HepG2 (cell line): Measurements from ENCODE around the gene OR4B1. TPM values are rescaled to one million over a fixed set of nuclear protein-coding genes. Genes with fewer than 3 reads are reported as not detected.

Source experiments
- ATAC-seq: fragments of 200-7000 bp; cut with Tn5 transposase; 3 replicates; pipeline ENCODE4 v1.9.1; 2020; ENCODE audit warnings: mild to moderate bottlenecking, moderate library complexity
- BruUV-seq: library from RNA; stranded (reverse); fragments of 400-500 nt; replicated peaks from 2 replicates; lab custom pipeline; 2021; lab: Mats Ljungman, UMichigan
- CTCF ChIA-PET: fragments of 300-600 bp; formaldehyde crosslinking; extraction: SDS; loops from one replicate; lab custom pipeline; 2021; ENCODE audit warnings: low total read pairs, inconsistent platforms, low intra/inter-chr PET ratio; lab: Yijun Ruan, JAX
- POLR2A ChIA-PET: fragments of 350-600 bp; sonication (Branson Sonifier 250); formaldehyde crosslinking; loops from one replicate; lab custom pipeline; 2020; ENCODE audit warnings: antibody characterized with exemption, inconsistent platforms; lab: Yijun Ruan, JAX
- DNase-seq: peaks from one replicate; pipeline ENCODE4 v3.0.0-alpha.2; 2015; ENCODE audit warnings: low spot score
- FAIRE-seq: peaks from 3 replicates; lab custom pipeline; 2011; peaks lifted over from hg19 to GRCh38; lab: Jason Lieb, UNC
- H2AFZ ChIP-seq: one replicate; pipeline ENCODE4 v1.6.1; 2011; ENCODE audit warnings: low read length, inconsistent platforms
- H3K27ac ChIP-seq: fragments of 300-600 bp; 3 replicates; pipeline ENCODE4 v1.8.0; 2011; ENCODE audit warnings: mixed run types, mild to moderate bottlenecking, mixed read lengths, low read length, inconsistent platforms; ENCODE audit not compliant: insufficient read depth; ENCODE audit errors: extremely low read length
- H3K27me3 ChIP-seq, 2 experiments: fragments of 200-600 bp in 1 of 2; 2 replicates in 1 of 2; 3 replicates in 1 of 2; pipeline versions ENCODE4 v1.6.0 to v1.8.0; 2011; ENCODE audit warnings: low read length in 2 of 2, mild to moderate bottlenecking in 2 of 2, moderate library complexity in 2 of 2, inconsistent platforms in 1 of 2; ENCODE audit not compliant: insufficient read depth in 2 of 2, control insufficient read depth in 1 of 2
- H3K36me3 ChIP-seq, 2 experiments: fragments of 200-600 bp in 1 of 2; replicated peaks in 1 of 2; 2 replicates in 1 of 2; 3 replicates in 1 of 2; pipeline versions ENCODE4 v1.5.1 to v1.8.0; 2011; ENCODE audit warnings: low read length in 2 of 2, inconsistent platforms in 1 of 2; ENCODE audit not compliant: insufficient read depth in 2 of 2, control insufficient read depth in 1 of 2
- H3K4me1 ChIP-seq: 2 replicates; pipeline ENCODE4 v1.5.1; 2012; ENCODE audit warnings: low read length, inconsistent platforms; ENCODE audit not compliant: insufficient read depth
- H3K4me2 ChIP-seq: 2 replicates; pipeline ENCODE4 v1.6.0; 2011; ENCODE audit warnings: low read depth, low read length, inconsistent platforms
- H3K4me3 ChIP-seq, 3 experiments: fragments of 200-600 bp in 1 of 3; sonication (generic), shearing (Covaris generic) in 1 of 3; replicated peaks in 1 of 3; 2 replicates each; pipeline ENCODE4 v1.5.1; 2011 to 2016; ENCODE audit warnings: low read length in 3 of 3, inconsistent platforms in 2 of 3, low read depth in 2 of 3, mild to moderate bottlenecking in 2 of 3, control low read depth in 1 of 3, mixed read lengths in 1 of 3; ENCODE audit not compliant: insufficient read depth in 1 of 3
- H3K79me2 ChIP-seq: one replicate; pipeline ENCODE4 v1.6.1; 2011; ENCODE audit warnings: low read length, inconsistent platforms; ENCODE audit not compliant: insufficient read depth
- H3K9ac ChIP-seq: 2 replicates; pipeline ENCODE4 v1.6.0; 2011; ENCODE audit warnings: mild to moderate bottlenecking, low read depth, low read length, inconsistent platforms; ENCODE audit not compliant: insufficient read depth
- H3K9me3 ChIP-seq: 2 replicates; pipeline ENCODE4 v1.5.1; 2012; ENCODE audit warnings: mild to moderate bottlenecking, low read length
- H4K20me1 ChIP-seq: 2 replicates; pipeline ENCODE4 v1.6.0; 2011; ENCODE audit warnings: inconsistent platforms, mild to moderate bottlenecking, low read length, moderate library complexity; ENCODE audit not compliant: insufficient read depth
- HOXD1 ChIP-seq: sonication (generic); formaldehyde crosslinking; IDR thresholded peaks from 2 replicates; pipeline ENCODE4 v1.5.0; 2020; ENCODE audit warnings: missing genetic modification reagents
- MAFG ChIP-seq: sonication (generic); formaldehyde crosslinking; IDR thresholded peaks from 2 replicates; pipeline ENCODE4 v1.5.1; 2020; ENCODE audit warnings: mild to moderate bottlenecking, missing genetic modification reagents
- MEIS1 ChIP-seq: sonication (generic); formaldehyde crosslinking; IDR thresholded peaks from 2 replicates; pipeline ENCODE4 v1.9.0; 2021; ENCODE audit warnings: mild to moderate bottlenecking, missing genetic modification reagents, moderate library complexity, borderline replicate concordance
- PRPF4 ChIP-seq: fragments of 200-400 bp; formaldehyde crosslinking; IDR thresholded peaks from 2 replicates; pipeline ENCODE4 v1.6.1; 2016; ENCODE audit warnings: low read length, low read depth; ENCODE audit not compliant: poor library complexity, severe bottlenecking
- SMC3 ChIP-seq: IDR thresholded peaks from 2 replicates; pipeline ENCODE4 v1.6.1; 2011; ENCODE audit warnings: low read length, improper control_type of control experiment
- STAG1 ChIP-seq: sonication (generic); formaldehyde crosslinking; IDR thresholded peaks from 2 replicates; pipeline ENCODE4 v1.4.0; 2020; ENCODE audit warnings: missing genetic modification reagents
- ZBTB20 ChIP-seq: sonication (generic); formaldehyde crosslinking; IDR thresholded peaks from 2 replicates; pipeline ENCODE4 v1.8.1; 2023; ENCODE audit warnings: missing genetic modification reagents, low read depth, mild to moderate bottlenecking, borderline replicate concordance
- ZNF230 ChIP-seq: sonication (generic); formaldehyde crosslinking; IDR thresholded peaks from 2 replicates; pipeline ENCODE4 v1.4.0; 2020; ENCODE audit warnings: mild to moderate bottlenecking, missing genetic modification reagents
- ZNF335 ChIP-seq: sonication (generic); formaldehyde crosslinking; IDR thresholded peaks from 2 replicates; pipeline ENCODE4 v1.4.0; 2020; ENCODE audit warnings: missing genetic modification reagents
- WGBS: methylation state at CpG from one replicate; pipeline ENCODE4 v1.1.6; 2017; ENCODE audit warnings: low lambda C conversion rate; 5-methylcytosine and 5-hydroxymethylcytosine counted together
- in situ Hi-C: cut with HindIII; loops from 2 replicates; pipeline ENCODE4 v1.10.0; 2017; ENCODE audit warnings: low pct_unique_long_range_greater_than_20kb; ENCODE audit not compliant: extremely low pct_ligation_motif_present
- intact Hi-C: fragments of 100-400 bp; cut with micrococcal nuclease; formaldehyde crosslinking; loops from one replicate; pipeline ENCODE4 v1.10.0; 2022; ENCODE audit not compliant: unreplicated experiment
- polyA plus RNA-seq, 8 experiments: library from polyadenylated mRNA; depleted of rRNA in 3 of 8; stranded (reverse) in 7 of 8; unstranded in 1 of 8; fragments of >200 nt; fragmentation: Illumina TruSeq in 4 of 8; extraction: Trizol in 4 of 8; gene quantifications; 2 replicates each; pipeline versions ENCODE4 v1.2.1 to v1.2.3, GENCODE V29; 2011 to 2016; ENCODE audit warnings: low read depth in 4 of 8, missing spikeins in 1 of 8, mixed read lengths in 1 of 8; ENCODE audit not compliant: insufficient read depth in 1 of 8
- total RNA-seq, 5 experiments: library from RNA; depleted of rRNA; stranded (reverse); fragments of >200 nt; fragmentation: Illumina TruSeq; extraction: Trizol; gene quantifications; 2 replicates each; pipeline ENCODE4 v1.2.3, GENCODE V29; 2016; ENCODE audit warnings: low read depth in 1 of 5
- TF ChIP-seq, protein P1 (sequence below): sonication (generic); formaldehyde crosslinking; IDR thresholded peaks from 2 replicates; pipeline ENCODE4 v1.8.1; 2022; ENCODE audit warnings: low read depth, mild to moderate bottlenecking, missing genetic modification reagents
- TF ChIP-seq, protein P2 (sequence below): sonication (generic); formaldehyde crosslinking; IDR thresholded peaks from 2 replicates; pipeline ENCODE4 v1.8.0; 2022; ENCODE audit warnings: mild to moderate bottlenecking, missing genetic modification reagents
- TF ChIP-seq, protein P3 (sequence below): sonication (generic); formaldehyde crosslinking; IDR thresholded peaks from 2 replicates; pipeline ENCODE4 v1.4.0; 2020; ENCODE audit warnings: low read depth, missing genetic modification reagents

Gene OR4B1
- total and polyA plus RNA-seq, 2 of the 13 experiments (the other 11 are each of a cell fraction or from before 2014, with no cell fraction given), result not detected

GRCh38 chr11:48170241-48171233, 46.1 kb upstream of the OR4B1 start (continued):
- TF ChIP-seq, protein P1, sequence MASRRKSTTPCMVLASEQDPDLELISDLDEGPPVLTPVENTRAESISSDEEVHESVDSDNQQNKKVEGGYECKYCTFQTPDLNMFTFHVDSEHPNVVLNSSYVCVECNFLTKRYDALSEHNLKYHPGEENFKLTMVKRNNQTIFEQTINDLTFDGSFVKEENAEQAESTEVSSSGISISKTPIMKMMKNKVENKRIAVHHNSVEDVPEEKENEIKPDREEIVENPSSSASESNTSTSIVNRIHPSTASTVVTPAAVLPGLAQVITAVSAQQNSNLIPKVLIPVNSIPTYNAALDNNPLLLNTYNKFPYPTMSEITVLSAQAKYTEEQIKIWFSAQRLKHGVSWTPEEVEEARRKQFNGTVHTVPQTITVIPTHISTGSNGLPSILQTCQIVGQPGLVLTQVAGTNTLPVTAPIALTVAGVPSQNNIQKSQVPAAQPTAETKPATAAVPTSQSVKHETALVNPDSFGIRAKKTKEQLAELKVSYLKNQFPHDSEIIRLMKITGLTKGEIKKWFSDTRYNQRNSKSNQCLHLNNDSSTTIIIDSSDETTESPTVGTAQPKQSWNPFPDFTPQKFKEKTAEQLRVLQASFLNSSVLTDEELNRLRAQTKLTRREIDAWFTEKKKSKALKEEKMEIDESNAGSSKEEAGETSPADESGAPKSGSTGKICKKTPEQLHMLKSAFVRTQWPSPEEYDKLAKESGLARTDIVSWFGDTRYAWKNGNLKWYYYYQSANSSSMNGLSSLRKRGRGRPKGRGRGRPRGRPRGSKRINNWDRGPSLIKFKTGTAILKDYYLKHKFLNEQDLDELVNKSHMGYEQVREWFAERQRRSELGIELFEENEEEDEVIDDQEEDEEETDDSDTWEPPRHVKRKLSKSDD (CRISPR knock-in tag), result no peak
- no peak for TF ChIP-seq ZBTB20
- no peak for TF ChIP-seq ZNF335 (CRISPR knock-in tag)
- no peak for TF ChIP-seq HOXD1 (CRISPR knock-in tag)
- no peak for TF ChIP-seq SMC3
- TF ChIP-seq ZNF230 (CRISPR knock-in tag), result no peak

DNA sequence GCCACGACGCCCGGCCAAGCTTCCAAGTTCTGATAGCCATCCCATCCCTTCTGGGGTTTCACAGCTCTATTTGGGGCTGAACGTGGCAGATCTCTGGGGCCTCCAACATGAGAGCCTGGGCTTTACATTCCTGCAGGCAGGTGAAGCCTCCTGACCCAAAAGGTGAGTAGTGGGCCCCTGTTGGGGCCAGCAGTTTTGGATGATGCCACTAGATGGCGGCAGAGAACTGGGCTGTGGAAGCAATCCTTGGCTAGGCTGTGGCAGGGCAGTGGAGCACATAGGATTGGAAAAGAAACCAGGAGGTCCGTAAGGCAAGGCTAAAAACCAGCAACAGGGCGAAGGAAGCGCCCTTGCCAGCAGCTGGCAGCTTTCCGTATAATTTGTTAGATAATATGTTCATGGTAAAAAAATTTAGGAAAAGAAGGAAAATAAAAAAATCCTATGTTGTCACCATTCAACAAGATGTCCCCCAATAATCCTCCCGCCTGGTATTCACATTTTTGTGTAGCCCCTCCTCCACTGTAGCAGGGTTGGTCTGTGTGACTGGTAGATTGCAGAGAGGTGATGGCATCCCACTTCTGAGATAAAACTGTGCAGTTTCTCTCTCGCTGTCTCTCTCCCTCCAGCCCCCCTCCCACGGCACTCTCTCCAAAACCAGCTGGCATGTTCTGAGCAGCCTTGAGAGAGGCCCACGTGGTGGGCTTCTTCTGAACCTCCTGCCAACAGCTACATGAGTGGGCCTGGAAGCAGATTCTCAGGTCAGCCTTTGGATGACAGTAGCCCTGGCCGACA, 43.6 kb upstream of the OR4B1 start:
- Histone ChIP-seq H3K4me2 (no peak overlapping the region), H3K4me3 (no peak overlapping the region), H3K79me2 (no peaks in the 10 kb centered on the region), H3K36me3 (no peaks in the 10 kb centered on the region), H3K27ac (no peak overlapping the region), H2AFZ (no peak overlapping the region), H3K4me1 (no peaks in the 10 kb centered on the region), H3K9ac (no peak overlapping the region), H3K9me3 (no peaks in the 10 kb centered on the region), H3K27me3 (no peaks in the 10 kb centered on the region), H4K20me1 (no peaks in the 10 kb centered on the region)
- 34% methylated on average over 12 of the region's 14 CpGs for WGBS
- peak; percentile 98 for ATAC-seq
- intact Hi-C loops (loop anchor here (2.0 to 10.0 kb wide), 2 partner anchors 38 to 1352 kb away; no protein-coding TSS in a partner anchor), in situ Hi-C loops (no loop called here)
- no TSS peak for BruUV-seq
- peak; percentile 43 for DNase-seq
- POLR2A ChIA-PET, result no interaction called here
- CTCF ChIA-PET, result interaction anchor here (0.6 to 1.1 kb wide), 2 partner anchors 37 to 134 kb away, joined by 3 to 4 read pairs; no protein-coding TSS in a partner anchor
- FAIRE-seq, result peak; percentile 66
- TF ChIP-seq, protein P2, sequence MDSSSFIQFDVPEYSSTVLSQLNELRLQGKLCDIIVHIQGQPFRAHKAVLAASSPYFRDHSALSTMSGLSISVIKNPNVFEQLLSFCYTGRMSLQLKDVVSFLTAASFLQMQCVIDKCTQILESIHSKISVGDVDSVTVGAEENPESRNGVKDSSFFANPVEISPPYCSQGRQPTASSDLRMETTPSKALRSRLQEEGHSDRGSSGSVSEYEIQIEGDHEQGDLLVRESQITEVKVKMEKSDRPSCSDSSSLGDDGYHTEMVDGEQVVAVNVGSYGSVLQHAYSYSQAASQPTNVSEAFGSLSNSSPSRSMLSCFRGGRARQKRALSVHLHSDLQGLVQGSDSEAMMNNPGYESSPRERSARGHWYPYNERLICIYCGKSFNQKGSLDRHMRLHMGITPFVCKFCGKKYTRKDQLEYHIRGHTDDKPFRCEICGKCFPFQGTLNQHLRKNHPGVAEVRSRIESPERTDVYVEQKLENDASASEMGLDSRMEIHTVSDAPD (CRISPR knock-in tag), result no peak
- peak; percentile 83 for TF ChIP-seq STAG1 (CRISPR knock-in tag)
- TF ChIP-seq, protein P3, sequence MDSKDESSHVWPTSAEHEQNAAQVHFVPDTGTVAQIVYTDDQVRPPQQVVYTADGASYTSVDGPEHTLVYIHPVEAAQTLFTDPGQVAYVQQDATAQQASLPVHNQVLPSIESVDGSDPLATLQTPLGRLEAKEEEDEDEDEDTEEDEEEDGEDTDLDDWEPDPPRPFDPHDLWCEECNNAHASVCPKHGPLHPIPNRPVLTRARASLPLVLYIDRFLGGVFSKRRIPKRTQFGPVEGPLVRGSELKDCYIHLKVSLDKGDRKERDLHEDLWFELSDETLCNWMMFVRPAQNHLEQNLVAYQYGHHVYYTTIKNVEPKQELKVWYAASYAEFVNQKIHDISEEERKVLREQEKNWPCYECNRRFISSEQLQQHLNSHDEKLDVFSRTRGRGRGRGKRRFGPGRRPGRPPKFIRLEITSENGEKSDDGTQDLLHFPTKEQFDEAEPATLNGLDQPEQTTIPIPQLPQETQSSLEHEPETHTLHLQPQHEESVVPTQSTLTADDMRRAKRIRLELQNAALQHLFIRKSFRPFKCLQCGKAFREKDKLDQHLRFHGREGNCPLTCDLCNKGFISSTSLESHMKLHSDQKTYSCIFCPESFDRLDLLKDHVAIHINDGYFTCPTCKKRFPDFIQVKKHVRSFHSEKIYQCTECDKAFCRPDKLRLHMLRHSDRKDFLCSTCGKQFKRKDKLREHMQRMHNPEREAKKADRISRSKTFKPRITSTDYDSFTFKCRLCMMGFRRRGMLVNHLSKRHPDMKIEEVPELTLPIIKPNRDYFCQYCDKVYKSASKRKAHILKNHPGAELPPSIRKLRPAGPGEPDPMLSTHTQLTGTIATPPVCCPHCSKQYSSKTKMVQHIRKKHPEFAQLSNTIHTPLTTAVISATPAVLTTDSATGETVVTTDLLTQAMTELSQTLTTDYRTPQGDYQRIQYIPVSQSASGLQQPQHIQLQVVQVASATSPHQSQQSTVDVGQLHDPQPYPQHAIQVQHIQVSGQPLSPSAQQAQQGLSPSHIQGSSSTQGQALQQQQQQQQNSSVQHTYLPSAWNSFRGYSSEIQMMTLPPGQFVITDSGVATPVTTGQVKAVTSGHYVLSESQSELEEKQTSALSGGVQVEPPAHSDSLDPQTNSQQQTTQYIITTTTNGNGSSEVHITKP (CRISPR knock-in tag), result no peak
- TF ChIP-seq MEIS1, result no peak
- TF ChIP-seq MAFG, result no peak
- no peak for TF ChIP-seq PRPF4
